ENCODE results near the gene SNAPC4.

The SNAPC4 gene

GRCh38 chr9:136367296-136368145 is 32.4 kb downstream of the SNAPC4 start:
- DNase-seq: no peak

- DNase-seq: no peak
Observed at GRCh38 chr9:136366826-136367225, 33.1 kb downstream of the SNAPC4 start.

DNA sequence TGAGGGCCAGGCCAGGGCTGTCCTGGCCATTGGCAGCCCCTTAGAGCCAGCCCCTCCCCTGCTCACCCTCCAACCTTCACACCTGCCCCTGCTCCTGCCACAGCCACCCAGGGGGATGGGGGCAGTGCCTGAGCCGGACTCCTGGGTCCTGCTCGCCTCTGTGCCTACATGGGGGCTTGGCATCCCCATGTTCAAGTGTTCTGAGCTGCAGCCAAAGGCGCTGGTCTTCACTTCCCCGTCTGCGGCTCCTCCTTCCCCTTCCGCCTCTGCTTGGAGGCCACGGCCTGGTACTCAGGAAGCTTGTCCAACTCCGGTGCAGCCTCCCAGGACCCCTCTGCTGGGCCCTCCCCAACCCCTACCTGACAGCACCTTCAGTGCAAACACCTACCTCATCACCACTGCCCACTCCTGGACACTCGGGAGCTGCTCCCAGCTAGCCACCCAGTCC is 34.2 kb downstream of the SNAPC4 start:
- no peak for DNase-seq

- DNase-seq: no peak
Observed at GRCh38 chr9:136364942-136365774, 34.8 kb downstream of the SNAPC4 start.

DNA sequence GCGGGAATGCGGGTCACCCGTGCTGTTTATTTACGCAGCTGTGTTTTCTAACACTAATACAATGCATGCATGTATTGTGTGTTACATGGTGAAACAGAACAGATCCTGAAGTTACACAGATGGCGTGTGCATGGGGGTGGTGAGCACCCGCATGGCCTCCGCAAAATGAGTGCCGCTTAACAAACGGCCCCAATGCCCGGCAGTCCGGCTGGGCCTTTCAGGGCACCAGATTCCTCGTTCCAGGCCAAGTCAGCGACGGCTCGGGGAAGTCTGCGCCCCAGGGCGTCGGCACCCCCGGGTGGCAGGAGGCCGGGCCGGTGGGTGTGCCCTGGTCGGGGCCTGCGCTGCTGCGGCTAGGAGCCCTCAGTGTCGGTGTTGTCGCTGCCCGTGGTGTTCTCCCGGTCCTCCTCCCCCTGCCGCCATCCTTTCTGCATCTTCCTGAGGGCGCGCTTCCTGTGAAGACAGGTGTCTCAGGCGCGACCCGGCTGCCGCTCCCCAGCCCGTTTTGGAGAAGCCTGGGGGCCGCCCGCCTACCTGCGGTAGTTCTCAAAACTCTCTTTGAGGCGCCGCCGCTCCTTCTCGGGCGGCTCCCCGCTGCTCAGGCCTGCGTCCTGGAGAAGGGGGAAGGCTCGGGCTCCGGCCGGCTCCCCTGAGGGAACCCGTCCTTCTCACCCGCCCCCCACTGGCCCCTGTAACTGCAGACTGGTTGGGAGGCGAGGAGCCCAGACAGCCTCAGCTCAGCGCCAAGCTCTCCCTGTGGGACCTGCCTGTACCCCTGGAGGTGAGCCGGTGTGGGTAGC is 35.8 kb downstream of the SNAPC4 start:
- DNase-seq: peak; percentile 46

DNA sequence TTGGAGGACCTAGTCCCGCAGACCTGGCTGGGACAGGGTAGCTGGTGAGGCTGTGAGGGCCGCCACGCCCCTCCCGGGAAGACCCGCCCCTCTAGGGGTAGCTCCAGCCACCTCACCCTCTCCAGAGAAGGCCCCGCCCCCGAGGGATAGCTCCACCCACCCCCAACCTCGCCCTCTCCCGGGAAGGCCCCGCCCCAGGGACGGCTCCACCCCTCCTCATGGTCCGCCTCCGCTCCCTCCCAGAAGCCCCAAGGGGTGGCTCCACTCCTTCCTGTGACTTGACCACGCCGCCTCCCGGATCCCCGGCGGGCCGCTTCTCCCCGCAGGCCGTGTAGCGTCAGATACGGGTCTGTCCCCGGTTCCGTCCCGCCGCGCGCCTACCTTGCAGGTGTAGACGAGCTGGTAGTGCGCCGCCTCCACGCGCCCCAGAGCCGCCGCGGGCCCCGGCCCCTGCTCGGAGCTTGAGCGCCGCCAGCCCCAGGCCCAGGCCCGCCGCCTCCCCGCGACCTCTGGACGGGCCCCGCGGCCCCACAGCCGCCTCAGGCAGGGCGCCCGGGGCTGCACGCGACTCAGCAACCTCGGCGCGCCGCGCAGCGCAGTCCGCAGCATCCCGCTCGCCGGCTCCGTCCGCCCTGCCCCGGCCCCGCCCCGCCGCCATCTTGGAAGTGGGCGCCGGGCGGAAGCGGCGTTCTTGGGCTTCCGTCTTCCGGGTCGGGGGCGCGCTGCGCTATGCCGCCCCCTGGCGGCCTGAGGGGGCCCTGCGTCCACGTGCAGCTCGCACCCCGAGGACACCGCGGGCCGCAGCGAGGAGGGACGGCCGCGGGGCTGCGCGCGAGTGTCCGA is 36.6 kb downstream of the SNAPC4 start, which contains the start of gene DNLZ:
Gene DNLZ (minus strand): TSS at position 639 of the 843 bp plus-strand sequence. CDS start 30 bp downstream, at position 609.
- DNase-seq: peak; percentile 65

GRCh38 chr9:136362450-136362784 is 37.6 kb downstream of the SNAPC4 start:
- DNase-seq: no peak

GRCh38 chr9:136361754-136362449 is 38.1 kb downstream of the SNAPC4 start:
- no peak for DNase-seq

DNA sequence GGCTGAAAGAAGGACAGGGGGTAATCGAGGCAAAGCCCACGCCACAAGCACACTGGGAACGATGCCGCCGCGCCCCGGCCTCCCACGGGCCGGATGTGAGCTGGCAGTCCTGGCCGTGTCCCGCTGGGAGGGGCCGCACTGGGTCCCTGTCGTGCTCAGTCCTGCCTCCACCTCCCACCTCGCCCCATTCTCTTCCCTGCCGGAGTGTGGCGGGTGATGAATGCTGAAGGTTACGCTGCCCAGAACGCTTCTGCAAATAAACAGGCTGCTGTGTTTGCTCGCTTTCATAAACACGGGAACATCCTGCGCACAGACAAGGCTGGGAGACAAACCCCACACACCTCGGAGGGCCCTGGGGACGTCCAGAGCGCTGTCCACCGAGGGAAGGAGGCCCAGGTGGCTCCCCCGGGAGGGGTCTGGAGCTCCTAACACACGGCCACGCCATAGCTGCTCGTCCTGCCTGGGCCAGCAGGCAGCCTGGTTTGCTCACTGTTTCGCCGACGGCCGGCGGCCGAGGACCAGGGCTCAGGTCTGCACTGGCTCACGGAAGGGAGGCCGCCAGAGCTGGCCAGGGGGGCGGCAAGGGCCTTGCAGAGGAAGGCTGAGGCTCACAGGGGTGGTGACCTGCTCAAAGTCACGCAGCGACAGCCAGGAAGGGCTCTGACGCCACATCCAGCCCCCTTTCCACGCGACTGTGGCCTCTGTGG is 38.8 kb downstream of the SNAPC4 start:
- DNase-seq: no peak

- DNase-seq: no peak
Observed at GRCh38 chr9:136359774-136360718, 39.9 kb downstream of the SNAPC4 start.

DNA sequence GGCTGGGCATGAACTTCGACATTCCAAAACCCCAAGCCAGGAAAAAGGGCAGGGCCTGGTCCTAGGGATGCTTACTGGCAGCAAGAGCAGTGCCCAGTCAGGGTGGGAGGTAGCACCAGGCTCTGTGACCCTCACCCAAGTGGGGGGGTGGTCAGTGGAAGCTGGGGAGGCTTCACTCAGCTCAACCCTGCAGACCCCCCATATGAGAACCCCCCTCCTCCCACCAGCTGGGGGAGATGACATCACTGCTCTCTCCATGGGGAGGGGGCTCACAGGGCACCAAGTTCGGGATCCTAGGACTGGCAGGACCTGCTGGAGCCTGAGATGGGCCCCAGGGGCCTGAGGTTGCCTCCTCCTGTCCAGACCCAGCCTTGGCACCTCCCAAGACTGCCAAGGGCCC is 41.1 kb downstream of the SNAPC4 start:
- DNase-seq: no peak

- no peak for DNase-seq
Observed at GRCh38 chr9:136358016-136358415, 42.0 kb downstream of the SNAPC4 start.

DNA sequence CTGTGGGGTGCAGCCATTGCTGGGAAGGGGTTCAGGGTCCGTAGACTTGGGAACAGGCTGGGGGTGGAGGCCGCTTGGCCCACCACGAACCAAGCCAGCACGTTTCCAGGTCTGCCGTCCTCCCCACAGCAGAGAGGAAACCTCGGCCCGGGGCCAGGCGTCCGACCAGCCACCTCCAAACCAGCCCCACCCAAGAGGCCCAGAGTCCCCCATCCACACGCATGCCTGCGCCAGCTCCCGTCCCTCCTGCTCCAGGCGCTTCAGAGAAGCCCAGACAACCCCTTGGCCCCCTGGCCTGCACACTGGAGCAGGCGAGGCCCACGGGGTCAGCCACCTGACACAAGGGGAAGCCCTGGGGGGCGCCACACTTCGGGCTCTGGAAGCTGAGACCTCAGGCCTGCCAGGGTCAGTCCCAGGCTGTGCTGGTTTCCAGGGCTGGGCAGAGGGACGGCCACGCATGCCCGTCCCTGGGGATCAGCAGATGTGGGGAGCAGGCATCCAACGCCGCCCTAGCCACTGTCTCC is 42.7 kb downstream of the SNAPC4 start:
- no peak for DNase-seq

- no peak for DNase-seq
Observed at GRCh38 chr9:136355616-136356557, 44.1 kb downstream of the SNAPC4 start.

GRCh38 chr9:136354592-136355085 is 45.3 kb downstream of the SNAPC4 start:
- DNase-seq: no peak

GRCh38 chr9:136353757-136354488 is 46.0 kb downstream of the SNAPC4 start:
- DNase-seq: no peak

- DNase-seq: no peak
Observed at GRCh38 chr9:136353088-136353487, 46.9 kb downstream of the SNAPC4 start.

Data from NCI-H1417 treated with DMSO at 0.1 percent for 48 hours (cell line).